ENCODE measurements around the gene ID3. TPM values are rescaled to one million over a fixed set of nuclear protein-coding genes. Genes with fewer than 3 reads are reported as not detected.

Gene ID3
- total and polyA plus RNA-seq, 9 of the 15 experiments (the other 6 are each of a cell fraction or from before 2014, with no cell fraction given): 6.8 to 59.8 (median 23.5) TPM

DNA sequence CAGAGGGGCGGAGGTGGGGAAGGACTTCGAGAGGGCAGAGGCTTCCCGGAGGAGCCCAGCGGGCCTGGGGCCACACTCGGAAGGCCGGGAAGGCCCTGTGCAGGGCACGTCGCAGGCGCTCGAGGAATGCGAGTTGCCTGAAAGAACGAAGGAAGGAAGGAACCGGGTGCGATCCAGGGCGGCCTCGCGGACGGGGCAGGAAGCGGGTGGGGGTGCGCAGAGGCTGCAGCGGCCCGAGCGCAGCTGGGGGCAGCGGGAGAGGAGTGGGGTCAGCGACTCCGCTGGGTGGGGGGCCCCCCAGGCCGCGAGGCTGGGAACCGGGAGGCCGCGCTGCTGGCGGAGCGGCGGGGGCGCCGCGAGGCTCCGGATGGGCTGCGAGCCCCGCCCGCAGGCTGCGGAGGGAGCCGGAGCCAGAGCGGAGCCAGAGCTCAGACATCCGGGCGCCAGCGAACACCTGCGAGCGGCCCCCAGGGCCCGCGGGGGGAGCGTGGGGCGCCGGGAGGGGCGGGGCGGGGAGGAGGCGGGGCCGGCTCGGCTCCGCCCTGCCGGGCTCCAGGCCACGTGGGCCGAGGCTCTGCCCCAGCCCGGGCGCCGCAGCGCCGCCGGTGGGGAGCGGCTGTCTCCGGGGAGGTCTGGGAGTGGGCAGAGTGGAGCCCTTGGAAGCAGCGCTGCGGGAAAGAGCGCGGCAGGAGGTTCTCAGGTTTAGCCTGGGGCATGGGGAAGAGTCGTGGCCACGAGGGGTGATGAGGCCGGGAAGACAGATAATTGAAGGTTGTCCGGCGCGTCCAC lies 4.6 kb downstream of the ID3 start (continued):
- TF ChIP-seq NR3C1 (CRISPR knock-in tag; IDR thresholded peaks at IDR 0.05) (no peak), BDP1 (IDR thresholded peaks at IDR 0.05; ENCODE audit: insufficient read depth, insufficient read length) (no peak), YY1 (IDR thresholded peaks at IDR 0.05; ENCODE audit: borderline replicate concordance in 1 of 3, control insufficient read depth in 1 of 3, extremely low read depth in 1 of 3, insufficient read depth in 3 of 3, insufficient read length in 1 of 3, insufficient replicate concordance in 2 of 3, low read depth in 1 of 3, low read length in 2 of 3) (peak in 2 of 3 experiments; percentile 57 to 65), GATA2 (CRISPR knock-in tag; IDR thresholded peaks at IDR 0.05) (no peak), ETV6 (IDR thresholded peaks at IDR 0.05; ENCODE audit: borderline replicate concordance in 1 of 2, low read depth in 2 of 2, low read length in 1 of 2) (no peak), ETV6 (CRISPR knock-in tag; IDR thresholded peaks at IDR 0.05; ENCODE audit: borderline replicate concordance) (no peak), OTX1 (CRISPR knock-in tag; IDR thresholded peaks at IDR 0.05) (no peak), CHD4 (IDR thresholded peaks at IDR 0.05; ENCODE audit: insufficient read depth, insufficient replicate concordance, low read depth, low read length, poor library complexity, severe bottlenecking) (no peak), NFXL1 (CRISPR knock-in tag; IDR thresholded peaks at IDR 0.05) (no peak), MIER1 (IDR thresholded peaks at IDR 0.05; ENCODE audit: low read depth) (no peak), KDM1A (IDR thresholded peaks at IDR 0.05) (no peak), KDM5B (IDR thresholded peaks at IDR 0.05; ENCODE audit: insufficient replicate concordance, low read depth, low read length) (peak; percentile 34), NBN (IDR thresholded peaks at IDR 0.05; ENCODE audit: low read depth) (peak; percentile 92), TAL1 (IDR thresholded peaks at IDR 0.05) (no peak), KLF1 (tag; IDR thresholded peaks at IDR 0.05) (no peak), KLF6 (CRISPR knock-in tag; IDR thresholded peaks at IDR 0.05; ENCODE audit: borderline replicate concordance) (no peak)
- TF ChIP-seq, protein P1, sequence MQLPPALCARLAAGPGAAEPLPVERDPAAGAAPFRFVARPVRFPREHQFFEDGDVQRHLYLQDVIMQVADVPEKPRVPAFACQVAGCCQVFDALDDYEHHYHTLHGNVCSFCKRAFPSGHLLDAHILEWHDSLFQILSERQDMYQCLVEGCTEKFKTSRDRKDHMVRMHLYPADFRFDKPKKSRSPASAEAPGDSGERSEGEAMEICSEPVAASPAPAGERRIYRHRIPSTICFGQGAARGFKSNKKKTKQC (CRISPR knock-in tag; IDR thresholded peaks at IDR 0.05): 0 out of 2 replicates have a peak, but pooled peaks have one; percentile 20
- TF ChIP-seq, protein P2, sequence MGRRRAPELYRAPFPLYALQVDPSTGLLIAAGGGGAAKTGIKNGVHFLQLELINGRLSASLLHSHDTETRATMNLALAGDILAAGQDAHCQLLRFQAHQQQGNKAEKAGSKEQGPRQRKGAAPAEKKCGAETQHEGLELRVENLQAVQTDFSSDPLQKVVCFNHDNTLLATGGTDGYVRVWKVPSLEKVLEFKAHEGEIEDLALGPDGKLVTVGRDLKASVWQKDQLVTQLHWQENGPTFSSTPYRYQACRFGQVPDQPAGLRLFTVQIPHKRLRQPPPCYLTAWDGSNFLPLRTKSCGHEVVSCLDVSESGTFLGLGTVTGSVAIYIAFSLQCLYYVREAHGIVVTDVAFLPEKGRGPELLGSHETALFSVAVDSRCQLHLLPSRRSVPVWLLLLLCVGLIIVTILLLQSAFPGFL (CRISPR knock-in tag; IDR thresholded peaks at IDR 0.05): no peak
- TF ChIP-seq, protein P3, sequence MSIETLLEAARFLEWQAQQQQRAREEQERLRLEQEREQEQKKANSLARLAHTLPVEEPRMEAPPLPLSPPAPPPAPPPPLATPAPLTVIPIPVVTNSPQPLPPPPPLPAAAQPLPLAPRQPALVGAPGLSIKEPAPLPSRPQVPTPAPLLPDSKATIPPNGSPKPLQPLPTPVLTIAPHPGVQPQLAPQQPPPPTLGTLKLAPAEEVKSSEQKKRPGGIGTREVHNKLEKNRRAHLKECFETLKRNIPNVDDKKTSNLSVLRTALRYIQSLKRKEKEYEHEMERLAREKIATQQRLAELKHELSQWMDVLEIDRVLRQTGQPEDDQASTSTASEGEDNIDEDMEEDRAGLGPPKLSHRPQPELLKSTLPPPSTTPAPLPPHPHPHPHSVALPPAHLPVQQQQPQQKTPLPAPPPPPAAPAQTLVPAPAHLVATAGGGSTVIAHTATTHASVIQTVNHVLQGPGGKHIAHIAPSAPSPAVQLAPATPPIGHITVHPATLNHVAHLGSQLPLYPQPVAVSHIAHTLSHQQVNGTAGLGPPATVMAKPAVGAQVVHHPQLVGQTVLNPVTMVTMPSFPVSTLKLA (conservative IDR thresholded peaks at IDR 0.05): peak; percentile 75 to 90
- TF ChIP-seq, protein P4, sequence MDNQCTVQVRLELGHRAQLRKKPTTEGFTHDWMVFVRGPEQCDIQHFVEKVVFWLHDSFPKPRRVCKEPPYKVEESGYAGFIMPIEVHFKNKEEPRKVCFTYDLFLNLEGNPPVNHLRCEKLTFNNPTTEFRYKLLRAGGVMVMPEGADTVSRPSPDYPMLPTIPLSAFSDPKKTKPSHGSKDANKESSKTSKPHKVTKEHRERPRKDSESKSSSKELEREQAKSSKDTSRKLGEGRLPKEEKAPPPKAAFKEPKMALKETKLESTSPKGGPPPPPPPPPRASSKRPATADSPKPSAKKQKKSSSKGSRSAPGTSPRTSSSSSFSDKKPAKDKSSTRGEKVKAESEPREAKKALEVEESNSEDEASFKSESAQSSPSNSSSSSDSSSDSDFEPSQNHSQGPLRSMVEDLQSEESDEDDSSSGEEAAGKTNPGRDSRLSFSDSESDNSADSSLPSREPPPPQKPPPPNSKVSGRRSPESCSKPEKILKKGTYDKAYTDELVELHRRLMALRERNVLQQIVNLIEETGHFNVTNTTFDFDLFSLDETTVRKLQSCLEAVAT (IDR thresholded peaks at IDR 0.05): peak in 1 of 2 experiments; percentile 67; a peak in 1 of 4 replicates
- TF ChIP-seq, protein P5, sequence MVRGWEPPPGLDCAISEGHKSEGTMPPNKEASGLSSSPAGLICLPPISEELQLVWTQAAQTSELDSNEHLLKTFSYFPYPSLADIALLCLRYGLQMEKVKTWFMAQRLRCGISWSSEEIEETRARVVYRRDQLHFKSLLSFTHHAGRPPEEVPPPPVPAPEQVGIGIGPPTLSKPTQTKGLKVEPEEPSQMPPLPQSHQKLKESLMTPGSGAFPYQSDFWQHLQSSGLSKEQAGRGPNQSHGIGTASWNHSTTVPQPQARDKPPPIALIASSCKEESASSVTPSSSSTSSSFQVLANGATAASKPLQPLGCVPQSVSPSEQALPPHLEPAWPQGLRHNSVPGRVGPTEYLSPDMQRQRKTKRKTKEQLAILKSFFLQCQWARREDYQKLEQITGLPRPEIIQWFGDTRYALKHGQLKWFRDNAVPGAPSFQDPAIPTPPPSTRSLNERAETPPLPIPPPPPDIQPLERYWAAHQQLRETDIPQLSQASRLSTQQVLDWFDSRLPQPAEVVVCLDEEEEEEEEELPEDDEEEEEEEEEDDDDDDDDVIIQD (CRISPR knock-in tag; IDR thresholded peaks at IDR 0.05): no peak
